ENCODE measurements around the gene ICE2.

The ICE2 gene

DNA sequence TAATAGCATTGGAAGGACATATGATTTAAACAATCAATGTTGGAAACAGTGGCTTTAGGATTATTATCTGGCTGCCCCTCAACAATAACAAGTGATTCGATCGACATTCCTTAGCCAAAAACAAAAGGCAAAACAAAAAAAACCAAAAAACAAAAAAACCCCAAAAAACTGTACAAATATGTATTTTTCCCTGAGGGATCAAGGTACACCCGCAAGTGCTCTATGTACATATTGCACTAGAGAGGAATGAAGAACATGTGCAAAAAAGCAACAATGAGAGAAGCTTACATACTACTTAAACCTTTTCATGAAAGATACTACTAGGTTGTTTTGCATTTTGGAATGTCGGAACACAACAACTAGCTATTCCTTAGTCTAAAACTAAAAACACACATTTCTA lies 14.2 kb upstream of the ICE2 start:
- Histone ChIP-seq H3K36me3 (no peaks in the 10 kb centered on the region), H3K4me1 (ENCODE audit: control insufficient read depth in 1 of 2, insufficient read depth in 1 of 2, low read depth in 1 of 2, low read length in 1 of 2) (no peaks in the 10 kb centered on the region), H3K4me3 (ENCODE audit: low read depth in 1 of 2, low read length in 1 of 2) (no peak overlapping the region), H3K9me3 (no peaks in the 10 kb centered on the region), H3K27me3 (no peaks in the 10 kb centered on the region), H3K27ac (no peak overlapping the region)
- TF ChIP-seq, protein P1, sequence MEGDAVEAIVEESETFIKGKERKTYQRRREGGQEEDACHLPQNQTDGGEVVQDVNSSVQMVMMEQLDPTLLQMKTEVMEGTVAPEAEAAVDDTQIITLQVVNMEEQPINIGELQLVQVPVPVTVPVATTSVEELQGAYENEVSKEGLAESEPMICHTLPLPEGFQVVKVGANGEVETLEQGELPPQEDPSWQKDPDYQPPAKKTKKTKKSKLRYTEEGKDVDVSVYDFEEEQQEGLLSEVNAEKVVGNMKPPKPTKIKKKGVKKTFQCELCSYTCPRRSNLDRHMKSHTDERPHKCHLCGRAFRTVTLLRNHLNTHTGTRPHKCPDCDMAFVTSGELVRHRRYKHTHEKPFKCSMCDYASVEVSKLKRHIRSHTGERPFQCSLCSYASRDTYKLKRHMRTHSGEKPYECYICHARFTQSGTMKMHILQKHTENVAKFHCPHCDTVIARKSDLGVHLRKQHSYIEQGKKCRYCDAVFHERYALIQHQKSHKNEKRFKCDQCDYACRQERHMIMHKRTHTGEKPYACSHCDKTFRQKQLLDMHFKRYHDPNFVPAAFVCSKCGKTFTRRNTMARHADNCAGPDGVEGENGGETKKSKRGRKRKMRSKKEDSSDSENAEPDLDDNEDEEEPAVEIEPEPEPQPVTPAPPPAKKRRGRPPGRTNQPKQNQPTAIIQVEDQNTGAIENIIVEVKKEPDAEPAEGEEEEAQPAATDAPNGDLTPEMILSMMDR (IDR thresholded peaks at IDR 0.05), result no peak

DNA sequence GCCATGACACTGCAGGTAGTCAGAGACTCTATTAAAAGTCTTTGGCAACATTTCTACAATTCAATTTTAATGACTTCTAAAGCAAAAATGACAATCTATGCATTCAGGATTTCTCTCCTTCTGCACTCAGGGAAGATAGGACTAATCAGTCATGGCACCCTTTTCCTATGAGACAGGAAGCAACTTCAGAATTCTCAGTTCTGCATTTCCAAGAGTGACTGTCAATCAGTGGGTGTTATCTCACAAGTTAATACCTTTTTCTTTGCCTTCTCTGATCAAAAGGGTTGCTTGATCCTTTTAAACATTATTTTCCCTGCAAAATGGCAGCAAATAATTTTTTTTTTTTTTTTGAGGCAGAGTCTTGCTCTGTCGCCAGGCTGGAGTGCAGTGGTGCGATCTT lies 7.8 kb upstream of the ICE2 start:
- TF ChIP-seq, protein P1 (IDR thresholded peaks at IDR 0.05), result no peak
- no peak overlapping the region for H3K4me3 ChIP-seq (ENCODE audit: low read depth in 1 of 2, low read length in 1 of 2)
- H3K4me1 ChIP-seq (ENCODE audit: control insufficient read depth in 1 of 2, insufficient read depth in 1 of 2, low read depth in 1 of 2, low read length in 1 of 2), result no peaks in the 10 kb centered on the region
- H3K36me3 ChIP-seq, result no peaks in the 10 kb centered on the region
- H3K27me3 ChIP-seq, result no peaks in the 10 kb centered on the region
- H3K27ac ChIP-seq, result no peak overlapping the region
- no peaks in the 10 kb centered on the region for H3K9me3 ChIP-seq

DNA sequence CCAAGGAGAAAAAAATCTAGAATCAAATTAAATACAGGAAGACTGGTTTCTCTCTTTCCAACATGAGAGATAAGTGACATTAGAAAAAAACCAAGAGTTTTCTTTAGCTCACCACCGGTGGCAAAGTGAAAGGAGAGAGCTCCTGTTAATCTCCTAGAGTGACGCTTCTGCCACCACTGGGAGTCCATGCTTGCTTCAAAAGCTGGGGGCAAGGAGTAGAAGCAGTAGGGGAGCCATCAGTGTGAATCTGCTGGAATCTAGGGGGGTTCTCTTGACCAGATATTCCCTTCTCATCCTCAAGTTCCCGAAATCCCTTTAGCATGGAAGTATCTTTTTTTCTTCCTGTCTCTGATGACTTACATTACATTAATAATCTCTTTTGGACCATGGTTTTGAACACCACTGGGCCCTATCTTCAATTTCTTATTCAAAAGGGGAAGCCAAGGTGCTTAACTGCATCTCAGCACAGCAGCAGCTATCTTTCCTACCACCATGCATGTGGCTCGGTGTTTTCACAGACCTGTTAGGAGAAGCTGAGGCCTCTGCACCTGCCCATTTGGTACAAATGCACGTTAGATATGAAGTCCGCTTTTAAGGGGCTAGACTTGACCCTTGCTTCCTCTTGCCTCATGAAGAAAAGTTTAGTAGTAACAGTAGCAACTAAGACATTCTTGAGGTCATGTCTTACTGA lies 6.6 kb upstream of the ICE2 start:
- Histone ChIP-seq H3K27ac (no peak overlapping the region), H3K4me1 (ENCODE audit: control insufficient read depth in 1 of 2, insufficient read depth in 1 of 2, low read depth in 1 of 2, low read length in 1 of 2) (no peaks in the 10 kb centered on the region), H3K36me3 (no peaks in the 10 kb centered on the region), H3K9me3 (no peaks in the 10 kb centered on the region), H3K27me3 (no peaks in the 10 kb centered on the region), H3K4me3 (ENCODE audit: low read depth in 1 of 2, low read length in 1 of 2) (no peak overlapping the region)
- TF ChIP-seq, protein P1 (IDR thresholded peaks at IDR 0.05), result no peak

DNA sequence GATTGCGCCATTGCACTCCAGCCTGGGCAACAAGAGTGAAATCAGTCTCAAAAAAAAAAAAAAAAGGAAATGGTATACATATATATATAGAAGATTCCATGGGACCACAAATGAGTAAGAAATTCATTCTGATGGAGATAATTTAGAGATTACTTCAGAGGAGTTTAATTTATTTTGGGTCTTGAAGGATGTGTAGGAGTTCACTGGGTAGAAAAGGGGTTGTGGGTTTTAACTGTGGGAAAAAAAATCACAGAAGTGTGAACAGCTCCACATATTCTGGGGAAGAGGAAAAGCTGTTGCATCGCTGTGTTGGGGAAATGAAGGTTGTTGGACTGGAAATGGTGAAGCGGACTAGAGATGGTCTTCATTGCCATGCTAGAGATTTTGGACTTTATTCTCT lies 4.1 kb upstream of the ICE2 start:
- no peak overlapping the region for H3K27ac ChIP-seq
- H3K4me1 ChIP-seq (ENCODE audit: control insufficient read depth in 1 of 2, insufficient read depth in 1 of 2, low read depth in 1 of 2, low read length in 1 of 2), result peaks cover 6 to 13% of the 10 kb centered on the region in 2 experiments
- H3K27me3 ChIP-seq, result no peaks in the 10 kb centered on the region
- no peaks in the 10 kb centered on the region for H3K36me3 ChIP-seq
- H3K4me3 ChIP-seq (ENCODE audit: low read depth in 1 of 2, low read length in 1 of 2), result no peak overlapping the region
- TF ChIP-seq, protein P1 (IDR thresholded peaks at IDR 0.05), result no peak
- no peaks in the 10 kb centered on the region for H3K9me3 ChIP-seq

DNA sequence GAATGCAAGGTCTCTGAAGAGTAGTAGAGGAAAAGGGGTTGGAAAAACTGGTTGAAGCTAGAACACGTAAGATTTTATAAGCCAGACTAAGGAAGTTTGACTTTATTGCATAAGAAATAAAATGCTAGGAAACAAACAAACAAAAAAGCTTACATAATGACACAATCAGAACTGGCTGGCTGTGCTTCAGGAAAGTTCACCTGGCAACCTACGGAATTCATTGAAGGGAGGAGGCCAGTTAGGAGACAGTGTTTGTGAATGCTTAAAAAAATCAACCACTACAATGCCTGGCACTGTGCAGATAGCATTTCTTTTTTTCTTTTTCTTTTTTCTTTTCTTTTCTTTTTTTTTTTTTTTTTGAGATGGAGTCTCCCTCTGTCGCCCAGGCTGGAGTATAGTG lies 1.9 kb upstream of the ICE2 start:
- H3K27ac ChIP-seq, result no peak overlapping the region
- no peak overlapping the region for H3K4me3 ChIP-seq (ENCODE audit: low read depth in 1 of 2, low read length in 1 of 2)
- no peaks in the 10 kb centered on the region for H3K36me3 ChIP-seq
- no peaks in the 10 kb centered on the region for H3K9me3 ChIP-seq
- H3K4me1 ChIP-seq (ENCODE audit: control insufficient read depth in 1 of 2, insufficient read depth in 1 of 2, low read depth in 1 of 2, low read length in 1 of 2), result peaks cover 13 to 16% of the 10 kb centered on the region in 2 experiments
- no peaks in the 10 kb centered on the region for H3K27me3 ChIP-seq
- TF ChIP-seq, protein P1 (IDR thresholded peaks at IDR 0.05), result no peak
